Measurements from ENCODE around the gene SBK1. TPM values are rescaled to one million over a fixed set of nuclear protein-coding genes. Genes with fewer than 3 reads are reported as not detected.

Gene SBK1
- total and polyA plus RNA-seq, 2 of the 4 experiments (the other 2 are of a cell fraction), result under 0.01 to 0.05 TPM

GRCh38 chr16:28326881-28327610, 34.7 kb downstream of the SBK1 start:
- H4K8ac ChIP-seq (ENCODE audit: low read depth in 2 of 2, low read length in 2 of 2), result no peak overlapping the region
- no peaks in the 10 kb centered on the region for H3K4me1 ChIP-seq (ENCODE audit: control insufficient read depth, insufficient read depth, low read length)
- no peak overlapping the region for H3K4me2 ChIP-seq (ENCODE audit: low read depth, low read length)
- no peak overlapping the region for H3K14ac ChIP-seq (replicated peaks; ENCODE audit: low read depth, low read length)
- no peak overlapping the region for H2BK15ac ChIP-seq (ENCODE audit: low read depth, low read length)
- no peak overlapping the region for H2AFZ ChIP-seq (replicated peaks; ENCODE audit: low read length, poor library complexity)
- ATAC-seq (ENCODE audit: low read depth), result peak; percentile 87
- no peak overlapping the region for H3K18ac ChIP-seq (ENCODE audit: low read depth, low read length)
- ChIA-PET CTCF (interaction anchor here (0.6 kb wide), 2 partner anchors 12 to 291 kb away, joined by 3 to 8 read pairs; no protein-coding TSS in a partner anchor), POLR2A (ENCODE audit: unreplicated experiment) (no interaction called here)
- 50% methylated on average over 2 of the region's 12 CpGs; no CpG with 5 or more reads in 1 of the 2 experiments for WGBS, 2 experiments (ENCODE audit: extremely low coverage in 2 of 2, insufficient read length in 1 of 2)
- H3K27me3 ChIP-seq (ENCODE audit: control insufficient read depth, insufficient read depth, low read length), result no peaks in the 10 kb centered on the region; the same call in 1 of the 2 replicates
- TF ChIP-seq MAFK (IDR thresholded peaks at IDR 0.05; ENCODE audit: low read depth, low read length), result no peak
- TF ChIP-seq SMC3 (IDR thresholded peaks at IDR 0.05; ENCODE audit: low read depth, low read length), result peak; percentile 59
- peak; percentile 70 for TF ChIP-seq CTCF (conservative IDR thresholded peaks at IDR 0.05; ENCODE audit: low read depth, low read length)
- peak; percentile 57 for TF ChIP-seq RAD21 (IDR thresholded peaks at IDR 0.05; ENCODE audit: low read length)
- dilution Hi-C loops (cut with HindIII; ENCODE audit: low sequenced_read_pairs, unreplicated experiment) (no loop called here), intact Hi-C loops (cut with micrococcal nuclease) (no loop called here), in situ Hi-C loops (cut with MboI; ENCODE audit: low sequenced_read_pairs) (loop anchor here (10.0 kb wide), 1 partner anchor 218 kb away; no protein-coding TSS in a partner anchor)
- H3K79me1 ChIP-seq (ENCODE audit: low read depth in 1 of 2, low read length in 2 of 2), result no peaks in the 10 kb centered on the region
- no peak overlapping the region for H3K56ac ChIP-seq (ENCODE audit: extremely low read depth, insufficient read depth, low read length)
- no TSS peak for BruUV-seq (replicated peaks)
- no peak overlapping the region for H3K4me3 ChIP-seq (ENCODE audit: insufficient read depth, low read depth, low read length)
- no peak overlapping the region for H4K91ac ChIP-seq (ENCODE audit: insufficient read depth, low read depth, low read length)
- H3K27ac ChIP-seq (ENCODE audit: insufficient read depth, low read length), result no peak overlapping the region
- no peaks in the 10 kb centered on the region for H3K36me3 ChIP-seq (ENCODE audit: control insufficient read depth, insufficient read depth, low read length)
- DNase-seq, result peak; percentile 34
- no peak overlapping the region for H2BK5ac ChIP-seq (ENCODE audit: low read depth, low read length, poor library complexity, severe bottlenecking)
- H4K20me1 ChIP-seq (ENCODE audit: insufficient read depth, low read length), result no peaks in the 10 kb centered on the region
- H2BK120ac ChIP-seq (ENCODE audit: low read depth, low read length), result no peak overlapping the region
- H2BK20ac ChIP-seq (ENCODE audit: low read depth, low read length), result no peak overlapping the region
- no peak overlapping the region for H4K5ac ChIP-seq (ENCODE audit: low read depth, low read length)
- H3K23ac ChIP-seq (ENCODE audit: low read depth, low read length), result no peak overlapping the region
- H3K9ac ChIP-seq (ENCODE audit: low read depth, low read length), result no peak overlapping the region
- no peaks in the 10 kb centered on the region for H3K9me3 ChIP-seq (ENCODE audit: control insufficient read depth, insufficient read depth, low read length)
- no peaks in the 10 kb centered on the region for H3K9me1 ChIP-seq (ENCODE audit: insufficient read depth, low read length)
- no peak overlapping the region for H2AK9ac ChIP-seq (replicated peaks; ENCODE audit: low read depth, low read length, poor library complexity)
- H3K4ac ChIP-seq (ENCODE audit: low read depth, low read length), result no peak overlapping the region
- no peak overlapping the region for H2AK5ac ChIP-seq (ENCODE audit: low read depth, low read length)

Data from IMR-90 (cell line).